Kidney epithelial cell (primary cell): ENCODE measurements around the gene SETDB2. TPM values are rescaled to one million over a fixed set of nuclear protein-coding genes. Genes with fewer than 3 reads are reported as not detected.

Source experiments
- DNase-seq: peaks from one replicate; pipeline ENCODE4 v3.0.0-alpha.2; 2010; ENCODE audit warnings: low read depth
- H3K27me3 ChIP-seq: 2 replicates; pipeline ENCODE4 v1.6.0; 2011; ENCODE audit warnings: low read length; ENCODE audit not compliant: control insufficient read depth, insufficient read depth
- H3K36me3 ChIP-seq: 2 replicates; pipeline ENCODE4 v1.5.1; 2011; ENCODE audit warnings: low read length; ENCODE audit not compliant: control insufficient read depth, insufficient read depth
- H3K4me3 ChIP-seq: 2 replicates; pipeline ENCODE4 v1.5.1; 2011; ENCODE audit warnings: low read depth, mild to moderate bottlenecking, control low read depth, low read length
- CTCF ChIP-seq: IDR thresholded peaks from 2 replicates; pipeline ENCODE4 v1.5.1; 2011; ENCODE audit warnings: mild to moderate bottlenecking, moderate library complexity, low read length, control low read depth, inconsistent platforms; ENCODE audit not compliant: insufficient read depth, poor library complexity, severe bottlenecking
- total RNA-seq: library from RNA; depleted of rRNA; stranded (reverse); fragments of >200 nt; gene quantifications from 2 replicates; pipeline ENCODE4 v1.2.3, GENCODE V29; 2015

SETDB2 gene
- total RNA-seq, 1 donor from 2014 or later: 4.1 TPM

DNA sequence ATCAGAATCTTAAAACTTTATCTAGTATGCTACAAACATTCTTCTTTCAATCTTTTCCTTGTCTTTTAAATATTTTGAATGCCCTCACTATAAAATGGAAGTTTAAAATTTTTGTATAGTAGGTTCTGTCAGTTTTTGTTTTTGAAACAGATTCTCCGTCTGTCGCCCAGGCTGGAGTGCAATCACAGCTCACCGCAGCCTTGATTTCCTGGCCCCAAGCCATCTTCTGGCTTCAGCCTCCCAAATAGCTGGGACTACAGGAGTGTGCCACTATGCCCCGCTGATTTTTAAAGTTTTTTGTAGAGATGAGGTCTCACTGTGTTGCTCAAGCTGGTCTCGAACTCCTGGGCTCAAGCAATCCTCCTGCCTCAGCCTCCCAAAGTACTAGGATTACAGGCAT, 72.4 kb downstream of the SETDB2 start:
- no peak for TF ChIP-seq CTCF
- H3K4me3 ChIP-seq: no peak overlapping the region
- peaks cover 1% of the 10 kb centered on the region for H3K36me3 ChIP-seq
- no peak for DNase-seq
- H3K27me3 ChIP-seq: no peaks in the 10 kb centered on the region

DNA sequence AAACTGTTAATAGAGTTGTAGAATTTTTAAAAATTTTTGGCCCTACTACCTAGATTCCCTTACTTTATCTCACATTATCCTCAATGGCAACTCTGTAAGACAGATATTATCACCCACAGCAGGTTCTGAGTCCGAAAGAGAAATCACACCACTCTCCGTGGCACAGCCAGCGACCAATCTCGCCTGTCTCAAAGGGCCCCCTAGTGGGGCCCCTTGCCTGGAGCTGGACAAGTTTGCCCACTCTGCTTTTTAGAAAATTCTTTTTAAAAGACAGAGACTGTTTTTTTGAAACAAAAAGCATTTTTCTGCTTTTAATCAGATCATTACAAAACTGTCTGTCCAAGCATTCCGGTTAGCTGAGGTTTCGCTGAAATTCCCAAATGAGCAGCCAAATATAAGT, 73.4 kb downstream of the SETDB2 start:
- H3K4me3 ChIP-seq: no peak overlapping the region
- H3K36me3 ChIP-seq: peaks cover under 1% of the 10 kb centered on the region
- no peaks in the 10 kb centered on the region for H3K27me3 ChIP-seq
- TF ChIP-seq CTCF: peak; percentile 31
- no peak for DNase-seq

- DNase-seq: no peak
- no peak for TF ChIP-seq CTCF
- Histone ChIP-seq H3K27me3 (no peaks in the 10 kb centered on the region), H3K4me3 (no peak overlapping the region), H3K36me3 (no peaks in the 10 kb centered on the region)
Measured at GRCh38 chr13:49521224-49521623, 77.2 kb downstream of the SETDB2 start.

DNA sequence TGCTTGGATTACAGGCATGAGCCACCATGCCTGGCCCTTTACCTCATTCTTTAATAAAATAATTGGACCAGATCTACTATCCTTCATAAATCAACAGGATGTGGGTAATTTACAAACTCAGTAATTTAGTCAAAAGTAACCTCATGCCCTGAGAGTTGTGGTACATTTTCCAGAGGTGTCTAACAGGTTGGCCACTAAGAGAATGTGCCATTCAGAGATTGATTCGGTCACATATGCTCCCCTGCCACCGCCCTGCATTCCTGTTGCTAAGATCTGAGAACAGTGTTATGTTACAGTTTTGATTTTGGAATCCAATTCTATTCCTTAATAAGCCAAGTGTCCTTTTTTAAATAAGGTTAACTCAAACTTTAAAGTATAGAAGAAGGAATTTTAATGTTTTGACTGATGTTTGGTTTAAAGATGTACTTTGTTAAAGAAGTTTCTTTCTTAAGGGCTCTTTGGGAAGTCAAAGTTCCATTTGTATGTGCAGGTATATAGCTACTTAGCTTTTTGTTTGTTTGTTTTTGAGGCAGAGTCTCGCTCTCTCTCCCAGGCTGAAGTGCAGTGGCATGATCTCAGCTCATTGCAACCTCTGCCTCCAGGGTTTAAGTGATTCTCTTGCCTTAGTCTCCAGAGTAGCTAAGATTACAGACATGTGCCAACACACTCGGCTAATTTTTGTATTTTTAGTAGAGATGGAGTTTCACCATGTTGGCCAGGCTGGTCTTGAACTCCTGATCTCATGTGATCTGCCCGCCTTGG, 80.8 kb downstream of the SETDB2 start:
- Histone ChIP-seq H3K36me3 (no peaks in the 10 kb centered on the region), H3K4me3 (no peak overlapping the region), H3K27me3 (no peaks in the 10 kb centered on the region)
- TF ChIP-seq CTCF: no peak
- DNase-seq: no peak

DNA sequence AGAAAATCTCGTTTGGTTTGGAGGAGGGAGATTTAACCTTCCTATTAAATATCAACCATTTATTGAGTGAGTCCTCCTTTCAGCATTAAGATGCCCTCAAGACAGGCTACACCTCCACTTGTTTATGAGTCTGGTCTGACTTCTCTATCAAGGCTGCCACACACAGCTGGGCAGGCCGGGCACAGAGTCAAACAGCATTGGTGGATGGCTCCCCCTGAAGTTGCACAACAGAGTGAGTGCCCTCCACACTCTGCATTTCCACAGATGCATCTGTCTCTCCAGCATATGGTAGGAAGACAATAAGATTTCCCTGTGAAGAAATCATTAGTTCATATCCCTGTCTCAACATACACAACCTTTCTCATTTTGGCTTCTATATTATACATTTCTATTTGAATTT, 83.0 kb downstream of the SETDB2 start:
- Histone ChIP-seq H3K27me3 (no peaks in the 10 kb centered on the region), H3K4me3 (no peak overlapping the region), H3K36me3 (no peaks in the 10 kb centered on the region)
- no peak for TF ChIP-seq CTCF
- DNase-seq: no peak

DNA sequence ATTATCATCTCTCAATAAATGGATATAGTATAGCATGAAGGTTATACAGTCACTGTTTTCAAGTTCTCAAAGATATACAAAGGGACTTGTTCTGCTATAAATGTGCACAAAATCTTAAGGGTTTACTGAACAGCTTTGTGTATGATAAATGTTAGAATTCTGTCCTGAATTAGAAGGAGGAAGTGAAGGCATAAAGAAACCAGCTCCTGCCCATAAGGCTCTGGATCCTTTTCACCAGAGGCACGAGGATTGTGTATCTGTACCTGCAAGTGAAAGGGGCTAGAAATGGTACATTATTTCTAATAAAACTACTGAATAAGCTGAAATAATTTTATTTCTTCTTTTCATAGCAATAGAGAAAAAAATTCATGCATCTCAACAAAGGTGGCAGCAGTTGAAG, 84.1 kb downstream of the SETDB2 start:
- Histone ChIP-seq H3K27me3 (no peaks in the 10 kb centered on the region), H3K36me3 (no peaks in the 10 kb centered on the region), H3K4me3 (no peak overlapping the region)
- no peak for TF ChIP-seq CTCF
- no peak for DNase-seq
